Gastrocnemius medialis (tissue), 4 donors: ENCODE results near the gene POLE. TPM values are rescaled to one million over a fixed set of nuclear protein-coding genes. Genes with fewer than 3 reads are reported as not detected.
A peak's percentile ranks its signal among the peaks of the same experiment; 100 is the strongest.

Experiments
- ATAC-seq, 2 donors: fragments of 150-250 bp; one replicate each; pipeline ENCODE4 v1.9.1; 2016
- DNase-seq, 2 donors: peaks; one replicate each; pipeline ENCODE4 v3.0.0-alpha.2; 2019
- H3K27ac ChIP-seq, 4 donors: fragments of 200-600 bp; sonication (generic); 1 replicate in 1 of 4; 2 replicates in 3 of 4; pipeline ENCODE4 v1.5.1; 2016 to 2018; ENCODE audit warnings: mild to moderate bottlenecking in 2 of 4, moderate library complexity in 1 of 4
- H3K27me3 ChIP-seq, 3 donors: fragments of 200-600 bp; sonication (generic) in 2 of 3; 1 replicate in 1 of 3; 2 replicates in 2 of 3; pipeline versions ENCODE4 v1.5.1 to v1.6.0; 2016 to 2019; ENCODE audit warnings: mild to moderate bottlenecking in 1 of 3, moderate library complexity in 1 of 3
- H3K36me3 ChIP-seq, 2 donors: fragments of 200-600 bp; sonication (generic) in 1 of 2; one replicate each; pipeline ENCODE4 v1.5.1; 2017 to 2018
- H3K4me1 ChIP-seq, 2 donors: fragments of 200-600 bp; sonication (generic) in 1 of 2; one replicate each; pipeline ENCODE4 v1.5.1; 2016 to 2017; ENCODE audit warnings: mild to moderate bottlenecking in 2 of 2
- H3K4me3 ChIP-seq, 4 donors: fragments of 200-600 bp; sonication (generic) in 3 of 4; 1 replicate in 1 of 4; 2 replicates in 3 of 4; pipeline ENCODE4 v1.5.1; 2016 to 2019; ENCODE audit warnings: mild to moderate bottlenecking in 2 of 4
- H3K9me3 ChIP-seq, 3 donors: fragments of 200-600 bp; sonication (generic) in 2 of 3; 1 replicate in 1 of 3; 2 replicates in 2 of 3; pipeline ENCODE4 v1.5.1; 2016 to 2019
- POLR2A ChIP-seq, 2 donors: fragments of 450-650 bp; IDR thresholded peaks; one replicate each; pipeline ENCODE4 v1.6.1; 2017; ENCODE audit warnings: antibody characterized with exemption in 2 of 2, mild to moderate bottlenecking in 2 of 2, moderate library complexity in 2 of 2
- in situ Hi-C, 4 donors: fragments of 200-750 bp; cut with MboI; loops; one replicate each; pipeline versions ENCODE4 v1.15.0 to v1.8.0; 2017; ENCODE audit warnings: low sequenced_read_pairs in 4 of 4
- intact Hi-C: fragments of 100-400 bp; cut with DNase I; formaldehyde crosslinking; loops from one replicate; pipeline ENCODE4 v1.15.1; 2023; ENCODE audit warnings: low total_unique reads
- total RNA-seq, 4 donors: library from RNA; depleted of rRNA; stranded (reverse); fragments of >200 nt; gene quantifications; one replicate each; pipeline versions ENCODE4 v1.1.0 to v1.2.3, GENCODE V29; 2016
- TF ChIP-seq, protein P1 (sequence below), 5 experiments: fragments of 450-650 bp in 3 of 5; fragments of 200-600 bp in 2 of 5; sonication (generic) in 2 of 5; IDR thresholded peaks in 4 of 5; conservative IDR thresholded peaks in 1 of 5; 1 replicate in 4 of 5; 2 replicates in 1 of 5; pipeline ENCODE4 v1.5.1; 2016 to 2019; ENCODE audit warnings: antibody characterized with exemption in 5 of 5, mild to moderate bottlenecking in 3 of 5, moderate library complexity in 3 of 5

The POLE gene
- total RNA-seq, 4 donors from 2014 or later: 7.1 to 18.7 (median 11.1) TPM

DNA sequence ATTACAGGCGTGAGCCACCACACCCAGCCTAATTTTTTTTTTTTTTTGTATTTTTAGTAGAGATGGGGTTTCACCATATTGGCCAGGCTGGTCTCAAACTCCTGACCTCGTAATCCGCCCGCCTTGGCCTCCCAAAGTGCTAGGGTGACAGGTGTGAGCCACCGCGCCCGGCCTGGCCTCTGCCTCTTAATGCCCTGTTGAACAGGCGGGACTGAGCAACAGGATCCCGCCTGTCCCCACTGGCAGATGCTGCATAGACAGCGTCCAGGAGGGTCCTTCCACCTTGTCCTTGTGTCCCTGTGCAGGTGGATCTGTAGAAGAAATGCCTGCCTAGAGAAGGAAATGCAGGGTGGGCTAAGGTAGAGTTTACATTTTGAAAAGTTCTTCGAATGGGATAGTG lies 29.2 kb upstream of the POLE start:
- H3K27ac ChIP-seq: no peak overlapping the region
- peaks cover 0 to 55% of the 10 kb centered on the region in 2 donors for H3K36me3 ChIP-seq
- DNase-seq (no peak), ATAC-seq (no peak)
- no peak overlapping the region for H3K4me3 ChIP-seq
- intact Hi-C loops: no loop called here
- peaks cover 10 to 12% of the 10 kb centered on the region in 2 donors for H3K4me1 ChIP-seq
- no peak for TF ChIP-seq POLR2A (IDR thresholded peaks at IDR 0.05)
- TF ChIP-seq, protein P1, sequence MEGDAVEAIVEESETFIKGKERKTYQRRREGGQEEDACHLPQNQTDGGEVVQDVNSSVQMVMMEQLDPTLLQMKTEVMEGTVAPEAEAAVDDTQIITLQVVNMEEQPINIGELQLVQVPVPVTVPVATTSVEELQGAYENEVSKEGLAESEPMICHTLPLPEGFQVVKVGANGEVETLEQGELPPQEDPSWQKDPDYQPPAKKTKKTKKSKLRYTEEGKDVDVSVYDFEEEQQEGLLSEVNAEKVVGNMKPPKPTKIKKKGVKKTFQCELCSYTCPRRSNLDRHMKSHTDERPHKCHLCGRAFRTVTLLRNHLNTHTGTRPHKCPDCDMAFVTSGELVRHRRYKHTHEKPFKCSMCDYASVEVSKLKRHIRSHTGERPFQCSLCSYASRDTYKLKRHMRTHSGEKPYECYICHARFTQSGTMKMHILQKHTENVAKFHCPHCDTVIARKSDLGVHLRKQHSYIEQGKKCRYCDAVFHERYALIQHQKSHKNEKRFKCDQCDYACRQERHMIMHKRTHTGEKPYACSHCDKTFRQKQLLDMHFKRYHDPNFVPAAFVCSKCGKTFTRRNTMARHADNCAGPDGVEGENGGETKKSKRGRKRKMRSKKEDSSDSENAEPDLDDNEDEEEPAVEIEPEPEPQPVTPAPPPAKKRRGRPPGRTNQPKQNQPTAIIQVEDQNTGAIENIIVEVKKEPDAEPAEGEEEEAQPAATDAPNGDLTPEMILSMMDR (IDR thresholded peaks at IDR 0.05 in 4 of 5, conservative IDR thresholded peaks at IDR 0.05 in 1 of 5): no peak
- H3K9me3 ChIP-seq: no peaks in the 10 kb centered on the region
- in situ Hi-C loops: no loop called here
- H3K27me3 ChIP-seq: no peaks in the 10 kb centered on the region

DNA sequence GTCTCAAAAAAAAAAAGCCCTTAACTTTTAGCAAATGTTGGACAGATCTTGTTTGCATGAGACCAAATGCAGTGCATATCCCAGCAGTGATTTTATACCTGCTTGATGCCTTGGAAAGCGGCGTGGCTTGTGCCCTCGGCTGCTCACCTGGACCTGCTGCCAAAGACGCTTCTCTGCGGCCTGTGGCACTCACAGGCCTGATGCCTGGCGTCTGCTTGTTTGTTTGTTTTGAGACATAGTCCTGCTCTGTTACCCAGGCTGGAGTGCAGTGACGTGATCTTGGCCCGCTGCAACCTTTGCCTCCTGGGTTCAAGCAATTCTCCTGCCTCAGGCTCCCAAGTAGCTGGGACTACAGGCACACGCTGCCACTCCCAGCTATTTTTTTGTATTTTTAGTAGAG lies 28.7 kb upstream of the POLE start:
- H3K36me3 ChIP-seq: peaks cover 0 to 51% of the 10 kb centered on the region in 2 donors
- H3K27me3 ChIP-seq: no peaks in the 10 kb centered on the region
- no peak overlapping the region for H3K4me3 ChIP-seq
- ATAC-seq (no peak), DNase-seq (no peak)
- intact Hi-C loops: no loop called here
- H3K4me1 ChIP-seq: peaks cover 12 to 13% of the 10 kb centered on the region in 2 donors
- in situ Hi-C loops: no loop called here
- TF ChIP-seq, protein P1 (IDR thresholded peaks at IDR 0.05 in 4 of 5, conservative IDR thresholded peaks at IDR 0.05 in 1 of 5): no peak
- no peak for TF ChIP-seq POLR2A (IDR thresholded peaks at IDR 0.05)
- no peak overlapping the region for H3K27ac ChIP-seq
- H3K9me3 ChIP-seq: no peaks in the 10 kb centered on the region

DNA sequence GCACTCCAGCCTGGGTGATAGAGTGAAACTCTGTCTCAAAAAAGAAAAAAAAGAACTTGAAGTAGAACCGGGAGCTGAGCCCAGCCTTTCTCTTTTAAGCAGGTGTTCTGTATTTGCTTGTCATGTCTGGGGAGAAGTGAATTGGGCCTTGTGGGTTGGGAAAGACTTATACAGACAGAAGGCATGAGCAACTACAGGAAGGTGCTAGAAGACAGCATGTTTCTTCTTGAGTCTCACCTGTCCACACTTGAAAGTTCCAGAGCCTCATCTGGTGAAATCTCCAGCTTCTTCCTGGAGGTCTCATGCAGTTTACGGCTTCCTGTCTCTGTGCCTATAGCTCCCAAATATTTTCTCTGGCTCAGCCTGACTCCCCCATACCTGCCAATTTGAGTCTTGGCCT lies 26.0 kb upstream of the POLE start:
- Histone ChIP-seq H3K4me3 (no peak overlapping the region), H3K27ac (no peak overlapping the region), H3K36me3 (peaks cover 0 to 31% of the 10 kb centered on the region in 2 donors), H3K4me1 (peaks cover 16 to 18% of the 10 kb centered on the region in 2 donors), H3K27me3 (no peaks in the 10 kb centered on the region), H3K9me3 (no peaks in the 10 kb centered on the region)
- intact Hi-C loops: loop anchor here (5.0 kb wide), 1 partner anchor 49 kb away; the partner anchor contains the start of gene ANKLE2
- ATAC-seq (no peak), DNase-seq (no peak)
- TF ChIP-seq, protein P1 (IDR thresholded peaks at IDR 0.05 in 4 of 5, conservative IDR thresholded peaks at IDR 0.05 in 1 of 5): no peak
- no peak for TF ChIP-seq POLR2A (IDR thresholded peaks at IDR 0.05)
- in situ Hi-C loops: no loop called here

DNA sequence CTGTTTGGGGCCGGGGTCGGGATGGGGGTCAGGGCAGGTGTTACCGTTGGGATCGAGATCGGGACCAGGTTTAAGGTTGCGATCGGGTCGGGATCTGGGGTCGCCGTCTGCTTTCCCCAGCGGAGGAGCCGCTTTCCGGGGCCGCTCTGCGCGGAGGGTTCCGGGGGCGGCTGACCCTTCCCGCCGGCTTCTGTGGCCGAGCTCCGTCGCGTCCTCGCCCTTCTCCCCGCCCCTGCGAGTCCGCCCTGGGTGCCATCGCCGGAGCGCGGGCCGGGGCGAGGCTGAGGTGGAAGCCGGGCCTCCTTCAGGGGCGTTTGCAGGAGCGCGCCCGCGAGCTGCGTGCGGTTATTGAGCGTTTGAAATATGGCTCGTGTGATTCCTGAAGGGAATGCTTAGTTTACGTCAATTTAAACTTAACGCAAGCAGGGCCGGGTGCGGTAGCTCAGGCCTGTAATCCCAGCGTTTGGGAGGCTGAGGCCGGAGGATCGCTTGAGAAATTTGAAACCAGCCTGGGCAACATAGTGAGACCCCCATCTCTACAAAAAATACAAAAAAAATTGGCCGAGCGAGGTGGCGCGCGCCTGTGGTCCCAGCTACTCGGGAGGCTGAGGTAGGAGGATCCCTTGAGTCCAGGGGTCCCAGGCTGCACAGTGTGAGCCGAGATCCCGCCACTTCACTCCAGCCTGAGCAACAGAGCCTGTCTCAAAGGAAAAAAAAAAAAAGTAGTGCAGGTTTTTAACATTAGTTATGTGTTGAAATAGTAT lies 24.1 kb upstream of the POLE start:
- peak overlapping the region; percentile 74 to 98 (median 87) for H3K4me3 ChIP-seq
- no peak for DNase-seq
- TF ChIP-seq, protein P1 (IDR thresholded peaks at IDR 0.05 in 4 of 5, conservative IDR thresholded peaks at IDR 0.05 in 1 of 5): no peak
- no peak for TF ChIP-seq POLR2A (IDR thresholded peaks at IDR 0.05)

More for the DNA sequence above, 24.1 kb upstream of the POLE start:
- in situ Hi-C loops: no loop called here
- no peaks in the 10 kb centered on the region for H3K9me3 ChIP-seq
- peaks cover 0 to 12% of the 10 kb centered on the region in 2 donors for H3K36me3 ChIP-seq
- peak overlapping the region; percentile 62 to 94 (median 88) for H3K27ac ChIP-seq
- ATAC-seq: peak; percentile 24 to 25
- intact Hi-C loops: loop anchor here (5.0 kb wide), 1 partner anchor 51 kb away; the partner anchor contains the start of gene ANKLE2
- no peaks in the 10 kb centered on the region for H3K27me3 ChIP-seq
- peaks cover 16 to 18% of the 10 kb centered on the region in 2 donors for H3K4me1 ChIP-seq
